OCI-LY7 (cell line): ENCODE data around the gene ISCA1. TPM values are rescaled to one million over a fixed set of nuclear protein-coding genes. Genes with fewer than 3 reads are reported as not detected.

ENCODE experiments used
- BruUV-seq: library from RNA; stranded (reverse); fragments of 400-500 nt; replicated peaks from 2 replicates; lab custom pipeline; 2021; lab: Mats Ljungman, UMichigan
- CTCF ChIA-PET: fragments of 300-600 bp; sonication (Branson Sonifier 250); formaldehyde crosslinking; loops from one replicate; lab custom pipeline; 2022; ENCODE audit warnings: antibody characterized with exemption; ENCODE audit not compliant: unreplicated experiment; lab: Charles Lee
- POLR2A ChIA-PET: fragments of 300-600 bp; sonication (Branson Sonifier 250); formaldehyde crosslinking; loops from one replicate; lab custom pipeline; 2022; ENCODE audit warnings: antibody characterized with exemption; lab: Charles Lee
- DNase-seq: peaks from one replicate; pipeline ENCODE4 v3.0.0-alpha.2; 2015; ENCODE audit warnings: low spot score
- H2AFZ ChIP-seq: fragments of 200-600 bp; sonication (generic), shearing (Covaris generic); 2 replicates; pipeline ENCODE4 v1.6.1; 2014; ENCODE audit warnings: mild to moderate bottlenecking, antibody characterized with exemption, low read length, moderate library complexity
- H3K27ac ChIP-seq: fragments of 200-600 bp; sonication (generic); 2 replicates; pipeline ENCODE4 v1.5.1; 2014; ENCODE audit warnings: mixed run types, low read depth, mild to moderate bottlenecking, moderate library complexity, low read length, inconsistent platforms; ENCODE audit not compliant: poor library complexity, severe bottlenecking
- H3K36me3 ChIP-seq: fragments of 200-600 bp; sonication (generic); 2 replicates; pipeline ENCODE4 v1.6.1; 2014; ENCODE audit warnings: mild to moderate bottlenecking, antibody characterized with exemption, low read length, moderate library complexity, mixed read lengths; ENCODE audit not compliant: insufficient read depth
- H3K4me1 ChIP-seq: fragments of 200-600 bp; sonication (generic); 2 replicates; pipeline ENCODE4 v1.5.1; 2014; ENCODE audit warnings: mild to moderate bottlenecking, low read length; ENCODE audit not compliant: insufficient read depth, poor library complexity, severe bottlenecking
- H3K4me2 ChIP-seq: fragments of 200-600 bp; sonication (generic); 2 replicates; pipeline ENCODE4 v1.6.1; 2014; ENCODE audit warnings: mild to moderate bottlenecking, low read length
- H3K4me3 ChIP-seq: fragments of 200-600 bp; sonication (generic); 2 replicates; pipeline ENCODE4 v1.5.1; 2014; ENCODE audit warnings: mild to moderate bottlenecking, low read depth, low read length; ENCODE audit not compliant: poor library complexity, severe bottlenecking
- H3K79me2 ChIP-seq: fragments of 200-600 bp; sonication (generic); 2 replicates; pipeline ENCODE4 v1.6.1; 2016; ENCODE audit warnings: low read depth, mild to moderate bottlenecking, low read length, moderate library complexity, mixed read lengths; ENCODE audit not compliant: insufficient read depth
- H3K9me2 ChIP-seq: fragments of 200-600 bp; sonication (generic); 2 replicates; pipeline ENCODE4 v1.6.1; 2016; ENCODE audit warnings: mild to moderate bottlenecking, low read length, mixed read lengths; ENCODE audit not compliant: insufficient read depth
- H3K9me3 ChIP-seq: fragments of 200-600 bp; sonication (generic); 2 replicates; pipeline ENCODE4 v1.6.1; 2014; ENCODE audit warnings: mild to moderate bottlenecking, mixed run types, low read length, mixed read lengths
- H4K20me1 ChIP-seq: fragments of 200-600 bp; sonication (generic); 2 replicates; pipeline ENCODE4 v1.6.1; 2014; ENCODE audit warnings: mild to moderate bottlenecking, antibody characterized with exemption, low read length, moderate library complexity, mixed read lengths; ENCODE audit not compliant: insufficient read depth
- CTCF ChIP-seq: fragments of 200-600 bp; sonication (generic); conservative IDR thresholded peaks from 2 replicates; pipeline ENCODE4 v1.5.1; 2014; ENCODE audit warnings: mild to moderate bottlenecking, antibody characterized with exemption, low read length, moderate library complexity, mixed read lengths
- EZH2phosphoT487 ChIP-seq: fragments of 200-600 bp; sonication (generic); IDR thresholded peaks from 2 replicates; pipeline ENCODE4 v1.6.1; 2018; ENCODE audit warnings: low read depth, borderline replicate concordance, mild to moderate bottlenecking, mixed run types, antibody characterized with exemption, low read length, moderate library complexity, mixed read lengths
- intact Hi-C: fragments of 100-400 bp; cut with micrococcal nuclease; formaldehyde crosslinking; loops from one replicate; pipeline ENCODE4 v1.10.0; 2022; ENCODE audit not compliant: unreplicated experiment
- total RNA-seq, 2 experiments: library from RNA; depleted of rRNA in 1 of 2; stranded (reverse); fragments of >200 nt in 1 of 2; shearing (Covaris generic) in 1 of 2; gene quantifications; 2 replicates each; pipeline ENCODE4 v1.2.3, GENCODE V29; 2014 to 2022

The ISCA1 gene
- total RNA-seq, 2 experiments from 2014 or later: 21.8 to 24.0 TPM

- H3K9me2 ChIP-seq: no peaks in the 10 kb centered on the region
- H3K4me3 ChIP-seq: no peak overlapping the region
- H3K79me2 ChIP-seq: peaks cover 69% of the 10 kb centered on the region
- peaks cover 44% of the 10 kb centered on the region for H3K36me3 ChIP-seq
- peaks cover 18% of the 10 kb centered on the region for H4K20me1 ChIP-seq
- no peak overlapping the region for H3K4me2 ChIP-seq
- TF ChIP-seq CTCF: no peak
- TF ChIP-seq EZH2phosphoT487: no peak
- no peak overlapping the region for H3K27ac ChIP-seq
- POLR2A ChIA-PET: interaction anchor here (0.9 to 1.0 kb wide), 2 partner anchors 8 to 18 kb away, joined by 3 read pairs; no protein-coding TSS in a partner anchor
- CTCF ChIA-PET: no interaction called here
- DNase-seq: no peak
- BruUV-seq: no TSS peak
- H3K9me3 ChIP-seq: no peaks in the 10 kb centered on the region
- intact Hi-C loops: no loop called here
- peaks cover 7% of the 10 kb centered on the region for H3K4me1 ChIP-seq
- no peak overlapping the region for H2AFZ ChIP-seq
These were observed 5.3 kb downstream of the ISCA1 start for GRCh38 chr9:86277072-86277471.

DNA sequence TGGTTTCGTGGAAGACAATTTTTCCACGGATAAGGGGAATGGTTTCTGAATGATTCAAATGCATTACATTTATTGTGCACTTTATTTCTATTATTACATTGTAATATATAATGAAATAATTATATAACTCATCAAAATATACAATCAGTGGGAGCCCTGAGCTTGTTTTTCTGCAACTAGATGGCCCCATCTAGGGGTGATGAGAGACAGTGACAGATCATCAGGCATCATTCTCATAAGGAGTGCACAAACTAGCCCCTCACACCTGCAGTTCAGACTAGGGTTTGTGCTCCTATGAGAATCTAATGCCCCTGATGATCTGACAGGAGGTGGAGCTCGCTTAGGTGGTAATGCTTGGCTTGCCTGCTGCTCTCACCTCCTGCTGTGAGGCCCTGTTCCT, 6.4 kb downstream of the ISCA1 start:
- H4K20me1 ChIP-seq: peaks cover 17% of the 10 kb centered on the region
- BruUV-seq: no TSS peak
- peaks cover 6% of the 10 kb centered on the region for H3K4me1 ChIP-seq
- H3K4me3 ChIP-seq: no peak overlapping the region
- ChIA-PET CTCF (interaction anchor here (0.6 kb wide), 1 partner anchor 15 kb away, joined by 3 read pairs; no protein-coding TSS in a partner anchor), POLR2A (interaction anchor here (0.6 to 1.2 kb wide), 2 partner anchors 9 to 56 kb away, joined by 3 to 4 read pairs; no protein-coding TSS in a partner anchor)
- no peaks in the 10 kb centered on the region for H3K9me3 ChIP-seq
- peaks cover 55% of the 10 kb centered on the region for H3K36me3 ChIP-seq
- H3K9me2 ChIP-seq: no peaks in the 10 kb centered on the region
- intact Hi-C loops: no loop called here
- H3K79me2 ChIP-seq: peaks cover 61% of the 10 kb centered on the region
- H2AFZ ChIP-seq: no peak overlapping the region
- TF ChIP-seq CTCF: peak; percentile 49
- no peak for TF ChIP-seq EZH2phosphoT487
- peak; percentile 33 for DNase-seq
- H3K27ac ChIP-seq: no peak overlapping the region
- H3K4me2 ChIP-seq: no peak overlapping the region

GRCh38 chr9:86274821-86275643, 7.3 kb downstream of the ISCA1 start:
- Histone ChIP-seq H3K4me3 (no peak overlapping the region), H3K36me3 (peaks cover 55% of the 10 kb centered on the region), H2AFZ (no peak overlapping the region), H3K9me2 (no peaks in the 10 kb centered on the region), H4K20me1 (peaks cover 13% of the 10 kb centered on the region), H3K4me2 (no peak overlapping the region), H3K27ac (no peak overlapping the region), H3K9me3 (no peaks in the 10 kb centered on the region), H3K79me2 (peaks cover 52% of the 10 kb centered on the region), H3K4me1 (no peaks in the 10 kb centered on the region)
- no TSS peak for BruUV-seq
- intact Hi-C loops: no loop called here
- TF ChIP-seq EZH2phosphoT487: no peak
- no peak for TF ChIP-seq CTCF
- ChIA-PET CTCF (interaction anchor here (0.6 kb wide), 1 partner anchor 14 kb away, joined by 3 read pairs; no protein-coding TSS in a partner anchor), POLR2A (interaction anchor here (0.6 to 1.2 kb wide), 2 partner anchors 56 to 85 kb away, joined by 3 read pairs; no protein-coding TSS in a partner anchor)
- DNase-seq: no peak
